Measurements from ENCODE around the gene ECI1. TPM values are rescaled to one million over a fixed set of nuclear protein-coding genes. Genes with fewer than 3 reads are reported as not detected.

The ECI1 gene
- total and polyA plus RNA-seq, 2 of the 4 experiments (the other 2 are of a cell fraction) = 20.3 to 30.1 TPM

DNA sequence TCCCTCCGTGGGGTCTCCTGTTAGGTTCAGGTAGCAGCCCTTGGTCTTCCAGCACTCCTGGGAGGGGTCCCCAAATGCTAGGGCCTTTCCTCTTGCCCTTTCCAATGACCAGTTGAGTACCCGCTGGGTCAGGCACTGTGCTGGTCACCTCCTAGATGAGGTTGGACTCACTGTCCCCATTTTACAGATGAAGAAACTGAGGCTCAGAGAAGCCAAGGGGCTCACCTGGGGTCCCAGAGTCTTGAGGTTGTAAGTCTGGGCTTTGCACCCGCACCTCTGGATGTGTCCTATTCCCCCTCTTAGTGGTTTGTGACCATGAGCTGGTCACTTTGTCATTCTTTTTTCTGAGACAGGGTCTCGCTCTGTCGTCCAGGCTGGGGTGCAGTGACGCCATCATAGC lies 53.6 kb downstream of the ECI1 start:
- Histone ChIP-seq H4K20me1 (ENCODE audit: insufficient read depth, low read length) (no peaks in the 10 kb centered on the region; the same call in 1 of the 2 replicates), H3K4ac (ENCODE audit: low read depth, low read length) (no peak overlapping the region), H2BK5ac (ENCODE audit: low read depth, low read length, poor library complexity, severe bottlenecking) (no peak overlapping the region), H3K9me1 (ENCODE audit: insufficient read depth, low read length) (no peaks in the 10 kb centered on the region), H4K91ac (ENCODE audit: insufficient read depth, low read depth, low read length) (no peak overlapping the region), H3K14ac (replicated peaks; ENCODE audit: low read depth, low read length) (no peak overlapping the region), H4K8ac (ENCODE audit: low read depth in 2 of 2, low read length in 2 of 2) (no peak overlapping the region), H3K4me1 (ENCODE audit: control insufficient read depth, insufficient read depth, low read length) (no peaks in the 10 kb centered on the region), H3K27me3 (ENCODE audit: control insufficient read depth, insufficient read depth, low read length) (peaks cover 67% of the 10 kb centered on the region), H2AK5ac (ENCODE audit: low read depth, low read length) (no peak overlapping the region), H3K79me1 (ENCODE audit: low read depth in 1 of 2, low read length in 2 of 2) (no peaks in the 10 kb centered on the region), H3K56ac (ENCODE audit: extremely low read depth, insufficient read depth, low read length) (no peak overlapping the region), H3K36me3 (ENCODE audit: control insufficient read depth, insufficient read depth, low read length) (no peaks in the 10 kb centered on the region), H2BK15ac (ENCODE audit: low read depth, low read length) (no peak overlapping the region), H2BK20ac (ENCODE audit: low read depth, low read length) (no peak overlapping the region), H3K4me3 (ENCODE audit: insufficient read depth, low read depth, low read length) (no peak overlapping the region), H2BK120ac (ENCODE audit: low read depth, low read length) (no peak overlapping the region), H3K18ac (ENCODE audit: low read depth, low read length) (no peak overlapping the region), H3K9ac (ENCODE audit: low read depth, low read length) (no peak overlapping the region), H3K9me3 (ENCODE audit: control insufficient read depth, insufficient read depth, low read length) (no peaks in the 10 kb centered on the region), H2AK9ac (replicated peaks; ENCODE audit: low read depth, low read length, poor library complexity) (no peak overlapping the region), H4K5ac (ENCODE audit: low read depth, low read length) (no peak overlapping the region), H3K4me2 (ENCODE audit: low read depth, low read length) (no peak overlapping the region), H2AFZ (replicated peaks; ENCODE audit: low read length, poor library complexity) (no peak overlapping the region), H3K27ac (ENCODE audit: insufficient read depth, low read length) (no peak overlapping the region), H3K23ac (ENCODE audit: low read depth, low read length) (no peak overlapping the region)
- POLR2A ChIA-PET (ENCODE audit: unreplicated experiment) = no interaction called here
- dilution Hi-C loops (cut with HindIII; ENCODE audit: low sequenced_read_pairs, unreplicated experiment) = no loop called here
- CTCF ChIA-PET = no interaction called here
- DNase-seq (no peak), ATAC-seq (ENCODE audit: low read depth) (no peak)
- 67% methylated on average over 1 of the region's 6 CpGs; no CpG with 5 or more reads in 1 of the 2 experiments for WGBS, 2 experiments (ENCODE audit: extremely low coverage in 2 of 2, insufficient read length in 1 of 2)
- TF ChIP-seq USF2 (IDR thresholded peaks at IDR 0.05; ENCODE audit: low read depth, low read length) = no peak
- TF ChIP-seq SMC3 (IDR thresholded peaks at IDR 0.05; ENCODE audit: low read depth, low read length) = no peak
- no peak for TF ChIP-seq RFX5 (IDR thresholded peaks at IDR 0.05; ENCODE audit: low read depth, low read length)
- TF ChIP-seq MAFK (IDR thresholded peaks at IDR 0.05; ENCODE audit: low read depth, low read length) = no peak
- no peak for TF ChIP-seq FOS (IDR thresholded peaks at IDR 0.05; ENCODE audit: low read depth, low read length)
- TF ChIP-seq POLR2A (IDR thresholded peaks at IDR 0.05; ENCODE audit: low read depth, low read length) = no peak
- TF ChIP-seq, protein P1, sequence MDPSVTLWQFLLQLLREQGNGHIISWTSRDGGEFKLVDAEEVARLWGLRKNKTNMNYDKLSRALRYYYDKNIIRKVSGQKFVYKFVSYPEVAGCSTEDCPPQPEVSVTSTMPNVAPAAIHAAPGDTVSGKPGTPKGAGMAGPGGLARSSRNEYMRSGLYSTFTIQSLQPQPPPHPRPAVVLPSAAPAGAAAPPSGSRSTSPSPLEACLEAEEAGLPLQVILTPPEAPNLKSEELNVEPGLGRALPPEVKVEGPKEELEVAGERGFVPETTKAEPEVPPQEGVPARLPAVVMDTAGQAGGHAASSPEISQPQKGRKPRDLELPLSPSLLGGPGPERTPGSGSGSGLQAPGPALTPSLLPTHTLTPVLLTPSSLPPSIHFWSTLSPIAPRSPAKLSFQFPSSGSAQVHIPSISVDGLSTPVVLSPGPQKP (IDR thresholded peaks at IDR 0.05; ENCODE audit: borderline replicate concordance, low read depth, low read length) = no peak
- TF ChIP-seq RAD21 (IDR thresholded peaks at IDR 0.05; ENCODE audit: low read length) = no peak
- TF ChIP-seq MAZ (IDR thresholded peaks at IDR 0.05; ENCODE audit: borderline replicate concordance, low read depth, low read length) = no peak
- no peak for TF ChIP-seq RCOR1 (IDR thresholded peaks at IDR 0.05; ENCODE audit: insufficient replicate concordance, low read length)
- no peak for TF ChIP-seq BHLHE40 (IDR thresholded peaks at IDR 0.05; ENCODE audit: low read depth, low read length)
- TF ChIP-seq MXI1 (IDR thresholded peaks at IDR 0.05; ENCODE audit: borderline replicate concordance, low read depth, low read length) = no peak
- TF ChIP-seq, protein P2, sequence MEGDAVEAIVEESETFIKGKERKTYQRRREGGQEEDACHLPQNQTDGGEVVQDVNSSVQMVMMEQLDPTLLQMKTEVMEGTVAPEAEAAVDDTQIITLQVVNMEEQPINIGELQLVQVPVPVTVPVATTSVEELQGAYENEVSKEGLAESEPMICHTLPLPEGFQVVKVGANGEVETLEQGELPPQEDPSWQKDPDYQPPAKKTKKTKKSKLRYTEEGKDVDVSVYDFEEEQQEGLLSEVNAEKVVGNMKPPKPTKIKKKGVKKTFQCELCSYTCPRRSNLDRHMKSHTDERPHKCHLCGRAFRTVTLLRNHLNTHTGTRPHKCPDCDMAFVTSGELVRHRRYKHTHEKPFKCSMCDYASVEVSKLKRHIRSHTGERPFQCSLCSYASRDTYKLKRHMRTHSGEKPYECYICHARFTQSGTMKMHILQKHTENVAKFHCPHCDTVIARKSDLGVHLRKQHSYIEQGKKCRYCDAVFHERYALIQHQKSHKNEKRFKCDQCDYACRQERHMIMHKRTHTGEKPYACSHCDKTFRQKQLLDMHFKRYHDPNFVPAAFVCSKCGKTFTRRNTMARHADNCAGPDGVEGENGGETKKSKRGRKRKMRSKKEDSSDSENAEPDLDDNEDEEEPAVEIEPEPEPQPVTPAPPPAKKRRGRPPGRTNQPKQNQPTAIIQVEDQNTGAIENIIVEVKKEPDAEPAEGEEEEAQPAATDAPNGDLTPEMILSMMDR (conservative IDR thresholded peaks at IDR 0.05; ENCODE audit: low read depth, low read length) = no peak
- no peak for TF ChIP-seq CEBPB (IDR thresholded peaks at IDR 0.05; ENCODE audit: low read depth, low read length)
- TF ChIP-seq NFE2L2 (IDR thresholded peaks at IDR 0.05; ENCODE audit: low read depth, low read length) = no peak
- no peak for TF ChIP-seq CHD1 (IDR thresholded peaks at IDR 0.05; ENCODE audit: low read depth, low read length)
- no TSS peak for BruUV-seq (replicated peaks)
- intact Hi-C loops (cut with micrococcal nuclease) = no loop called here
- in situ Hi-C loops (cut with MboI; ENCODE audit: low sequenced_read_pairs) = no loop called here

Data from IMR-90 (cell line).